Measurements from ENCODE around the gene PGAP1.

PGAP1 gene

GRCh38 chr2:196801674-196802261, 124.7 kb downstream of the PGAP1 start:
- no peak for DNase-seq (ENCODE audit: low spot score)

DNA sequence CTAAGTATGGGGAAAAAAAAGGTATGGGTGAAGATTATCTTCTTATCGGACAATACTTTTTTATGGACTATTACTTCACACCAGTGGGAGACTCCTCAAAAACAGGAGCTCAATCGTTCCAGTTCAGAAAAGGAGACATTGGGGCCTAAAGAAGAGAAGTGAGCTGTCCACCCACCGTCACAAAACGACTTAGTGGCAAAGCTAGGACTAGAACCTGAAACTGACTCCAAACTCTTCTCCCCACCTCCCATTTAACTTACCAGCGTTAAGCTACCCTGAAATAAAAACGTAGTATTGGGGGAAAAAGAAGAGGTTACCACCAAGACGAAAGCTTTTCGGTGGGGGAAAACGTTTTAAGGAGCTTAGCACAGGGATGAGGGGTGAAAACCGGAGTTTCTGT, 127.5 kb downstream of the PGAP1 start:
- peak; percentile 11 for DNase-seq (ENCODE audit: low spot score)

DNA sequence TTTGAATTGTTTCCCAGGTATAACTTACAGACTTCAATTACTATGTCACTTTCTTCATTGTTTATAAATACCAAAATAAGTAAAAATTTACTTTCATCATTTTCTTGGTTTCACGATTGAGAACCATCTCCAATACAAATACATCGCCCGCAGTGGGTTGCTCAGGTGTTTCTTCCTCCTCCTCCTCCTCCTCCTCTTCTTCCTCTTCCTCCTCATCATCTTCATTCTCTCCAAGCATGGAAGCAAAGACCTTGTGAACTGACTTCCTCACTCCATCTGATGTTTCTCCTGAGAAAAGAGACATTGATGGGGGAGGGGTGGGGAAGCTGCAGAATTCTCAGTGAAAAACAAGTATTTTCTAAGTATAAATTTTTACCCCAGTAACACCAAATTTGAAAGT, 133.6 kb downstream of the PGAP1 start:
- no peak for DNase-seq (ENCODE audit: low spot score)

DNA sequence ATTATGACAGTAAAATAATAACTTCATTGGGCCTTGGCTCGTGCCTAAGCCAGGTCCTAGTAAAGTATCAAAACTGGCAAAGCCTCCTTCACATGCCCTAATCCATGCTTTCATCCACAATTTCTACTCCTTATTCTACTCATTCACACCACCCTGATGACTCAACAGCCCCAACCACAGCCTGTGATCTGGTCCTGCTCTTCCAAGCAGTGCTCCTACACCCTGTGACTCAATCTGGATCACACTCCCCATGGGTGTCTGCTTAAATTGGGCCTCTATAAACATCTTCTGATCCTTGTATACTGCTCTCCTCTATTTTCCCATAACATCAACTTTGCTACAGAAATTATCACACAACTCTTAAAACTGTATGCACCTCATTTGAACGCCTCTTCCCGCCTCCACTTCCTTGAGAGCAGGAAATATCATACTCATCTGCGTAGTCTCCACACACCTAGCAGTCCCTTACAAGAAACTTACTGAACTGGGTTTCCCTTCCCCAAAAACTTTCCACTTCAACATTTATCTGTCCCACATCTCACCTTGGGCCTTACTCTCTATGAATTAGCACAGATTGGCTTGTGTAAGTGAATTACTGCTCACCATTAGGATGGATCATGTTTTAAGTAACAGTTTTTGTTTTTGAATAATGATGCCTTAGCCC, 142.9 kb downstream of the PGAP1 start:
- no peak for DNase-seq (ENCODE audit: low spot score)

Measured in iPS-NIHi11 (cell line).